RWPE1 (cell line): ENCODE measurements around the gene EEF1AKMT4.

Source experiments
- CTCF ChIA-PET: fragments of 350-600 bp; sonication (Branson Sonifier 250); formaldehyde crosslinking; extraction: SDS; loops from one replicate; lab custom pipeline; 2021; lab: Yijun Ruan, JAX
- POLR2A ChIA-PET: fragments of 400-600 bp; formaldehyde crosslinking; extraction: SDS; loops from one replicate; lab custom pipeline; 2020; ENCODE audit warnings: antibody characterized with exemption; ENCODE audit not compliant: low non-redundant PET; lab: Yijun Ruan, JAX
- DNase-seq: peaks from one replicate; pipeline ENCODE4 v3.0.0; 2012; ENCODE audit warnings: low spot score
- H3K27ac ChIP-seq: fragments of 450-650 bp; 2 replicates; pipeline ENCODE4 v1.5.1; 2017
- TF ChIP-seq, protein P1 (sequence below): fragments of 450-650 bp; conservative IDR thresholded peaks from 2 replicates; pipeline ENCODE4 v1.5.1; 2017; ENCODE audit warnings: low read depth, mild to moderate bottlenecking

The EEF1AKMT4 gene

DNA sequence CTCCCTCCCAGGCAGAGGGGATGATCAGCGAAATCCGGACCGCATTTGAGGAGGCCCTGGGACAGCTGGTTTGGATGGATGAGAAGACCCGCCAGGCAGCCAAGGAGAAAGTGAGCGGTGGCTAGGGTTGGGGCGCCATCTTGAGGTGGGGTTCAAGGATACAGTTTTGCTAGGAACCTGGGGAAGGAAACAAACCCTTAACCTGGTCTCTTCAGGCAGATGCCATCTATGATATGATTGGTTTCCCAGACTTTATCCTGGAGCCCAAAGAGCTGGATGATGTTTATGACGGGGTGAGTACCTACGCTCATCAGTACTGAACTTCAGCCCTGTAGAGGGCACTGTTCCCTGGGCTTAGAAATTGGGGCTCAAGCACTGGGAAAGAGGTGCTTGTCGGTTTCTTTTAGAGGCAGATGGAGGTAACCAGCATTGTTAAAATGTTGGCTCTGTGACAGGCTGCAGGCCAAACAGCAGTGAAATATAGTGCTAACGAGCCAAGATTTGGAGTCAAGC, 40.0 kb downstream of the EEF1AKMT4 start:
- TF ChIP-seq, protein P1, sequence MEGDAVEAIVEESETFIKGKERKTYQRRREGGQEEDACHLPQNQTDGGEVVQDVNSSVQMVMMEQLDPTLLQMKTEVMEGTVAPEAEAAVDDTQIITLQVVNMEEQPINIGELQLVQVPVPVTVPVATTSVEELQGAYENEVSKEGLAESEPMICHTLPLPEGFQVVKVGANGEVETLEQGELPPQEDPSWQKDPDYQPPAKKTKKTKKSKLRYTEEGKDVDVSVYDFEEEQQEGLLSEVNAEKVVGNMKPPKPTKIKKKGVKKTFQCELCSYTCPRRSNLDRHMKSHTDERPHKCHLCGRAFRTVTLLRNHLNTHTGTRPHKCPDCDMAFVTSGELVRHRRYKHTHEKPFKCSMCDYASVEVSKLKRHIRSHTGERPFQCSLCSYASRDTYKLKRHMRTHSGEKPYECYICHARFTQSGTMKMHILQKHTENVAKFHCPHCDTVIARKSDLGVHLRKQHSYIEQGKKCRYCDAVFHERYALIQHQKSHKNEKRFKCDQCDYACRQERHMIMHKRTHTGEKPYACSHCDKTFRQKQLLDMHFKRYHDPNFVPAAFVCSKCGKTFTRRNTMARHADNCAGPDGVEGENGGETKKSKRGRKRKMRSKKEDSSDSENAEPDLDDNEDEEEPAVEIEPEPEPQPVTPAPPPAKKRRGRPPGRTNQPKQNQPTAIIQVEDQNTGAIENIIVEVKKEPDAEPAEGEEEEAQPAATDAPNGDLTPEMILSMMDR = peak; percentile 74
- DNase-seq = peak; percentile 68
- CTCF ChIA-PET = interaction anchor here (0.6 to 1.6 kb wide), 12 partner anchors 9 to 1197 kb away, joined by 3 to 5 read pairs (median 4); partner anchors contain the start of genes CAMK2N2 and EEF1AKMT4
- H3K27ac ChIP-seq = no peak overlapping the region
- POLR2A ChIA-PET = no interaction called here

DNA sequence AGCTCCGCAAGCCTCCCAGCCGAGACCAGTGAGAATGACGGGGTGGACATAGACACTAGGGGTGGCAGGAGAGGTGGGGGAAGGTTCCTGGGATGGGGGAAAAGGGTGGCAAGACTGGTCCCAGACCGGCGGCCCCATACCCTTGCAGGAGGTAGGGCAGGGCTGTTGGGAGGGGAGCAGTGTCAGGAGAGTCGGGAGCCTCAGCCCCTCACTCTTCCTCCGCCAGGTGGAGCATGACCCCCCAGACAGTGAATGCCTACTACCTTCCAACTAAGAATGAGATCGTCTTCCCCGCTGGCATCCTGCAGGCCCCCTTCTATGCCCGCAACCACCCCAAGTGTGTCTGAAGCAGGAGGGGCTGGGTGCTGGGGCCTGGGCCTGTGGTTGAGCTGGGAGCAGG, 40.9 kb downstream of the EEF1AKMT4 start:
- POLR2A ChIA-PET = no interaction called here
- H3K27ac ChIP-seq = no peak overlapping the region
- TF ChIP-seq, protein P1 = no peak
- no peak for DNase-seq
- CTCF ChIA-PET = no interaction called here

DNA sequence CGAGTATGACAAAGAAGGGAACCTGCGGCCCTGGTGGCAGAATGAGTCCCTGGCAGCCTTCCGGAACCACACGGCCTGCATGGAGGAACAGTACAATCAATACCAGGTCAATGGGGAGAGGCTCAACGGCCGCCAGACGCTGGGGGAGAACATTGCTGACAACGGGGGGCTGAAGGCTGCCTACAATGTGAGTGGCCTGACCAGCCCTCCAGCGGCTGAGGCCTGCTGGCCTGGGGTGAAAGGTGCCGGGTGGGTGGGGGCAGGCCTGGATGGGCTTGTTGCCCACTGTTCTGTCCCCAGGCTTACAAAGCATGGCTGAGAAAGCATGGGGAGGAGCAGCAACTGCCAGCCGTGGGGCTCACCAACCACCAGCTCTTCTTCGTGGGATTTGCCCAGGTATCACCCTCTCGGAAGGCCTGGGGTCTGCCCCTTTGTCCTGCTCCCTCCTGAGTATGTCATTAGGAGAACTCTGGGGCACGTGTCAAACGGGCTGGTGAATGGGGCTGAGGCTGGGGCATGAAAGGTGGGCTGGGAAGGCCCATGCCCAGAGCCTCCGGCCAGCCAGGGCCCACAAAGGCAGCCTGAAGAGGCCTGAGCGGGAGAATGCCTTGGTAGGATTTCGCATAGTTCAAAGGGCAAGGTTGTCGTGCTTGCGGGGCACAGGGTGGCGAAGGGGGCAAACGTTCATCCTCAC, 41.7 kb downstream of the EEF1AKMT4 start:
- CTCF ChIA-PET = no interaction called here
- DNase-seq = no peak
- no peak overlapping the region for H3K27ac ChIP-seq
- POLR2A ChIA-PET = interaction anchor here (0.6 kb wide), 1 partner anchor 292 kb away, joined by 3 read pairs; no protein-coding TSS in a partner anchor
- TF ChIP-seq, protein P1 = no peak

DNA sequence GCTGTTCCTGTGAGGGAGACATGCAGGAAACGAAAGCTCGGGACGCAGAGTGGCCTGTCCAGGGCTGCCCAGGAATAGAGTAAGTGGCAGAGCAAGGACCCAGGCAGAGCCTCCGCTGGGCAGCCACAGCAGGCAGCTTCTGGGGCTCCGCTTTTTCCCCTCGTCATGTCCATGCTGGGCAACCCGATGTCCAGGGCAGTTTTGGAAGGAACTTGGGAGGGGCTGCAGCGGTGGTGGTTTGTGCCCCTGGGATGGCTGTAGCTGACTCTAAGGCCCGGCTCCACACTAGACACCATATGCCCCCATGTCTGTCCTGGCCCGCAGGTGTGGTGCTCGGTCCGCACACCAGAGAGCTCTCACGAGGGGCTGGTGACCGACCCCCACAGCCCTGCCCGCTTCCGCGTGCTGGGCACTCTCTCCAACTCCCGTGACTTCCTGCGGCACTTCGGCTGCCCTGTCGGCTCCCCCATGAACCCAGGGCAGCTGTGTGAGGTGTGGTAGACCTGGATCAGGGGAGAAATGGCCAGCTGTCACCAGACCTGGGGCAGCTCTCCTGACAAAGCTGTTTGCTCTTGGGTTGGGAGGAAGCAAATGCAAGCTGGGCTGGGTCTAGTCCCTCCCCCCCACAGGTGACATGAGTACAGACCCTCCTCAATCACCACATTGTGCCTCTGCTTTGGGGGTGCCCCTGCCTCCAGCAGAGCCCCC, 42.4 kb downstream of the EEF1AKMT4 start:
- DNase-seq = no peak
- TF ChIP-seq, protein P1 = no peak
- POLR2A ChIA-PET = interaction anchor here (0.6 kb wide), 1 partner anchor 291 kb away, joined by 3 read pairs; no protein-coding TSS in a partner anchor
- H3K27ac ChIP-seq = no peak overlapping the region
- CTCF ChIA-PET = no interaction called here

DNA sequence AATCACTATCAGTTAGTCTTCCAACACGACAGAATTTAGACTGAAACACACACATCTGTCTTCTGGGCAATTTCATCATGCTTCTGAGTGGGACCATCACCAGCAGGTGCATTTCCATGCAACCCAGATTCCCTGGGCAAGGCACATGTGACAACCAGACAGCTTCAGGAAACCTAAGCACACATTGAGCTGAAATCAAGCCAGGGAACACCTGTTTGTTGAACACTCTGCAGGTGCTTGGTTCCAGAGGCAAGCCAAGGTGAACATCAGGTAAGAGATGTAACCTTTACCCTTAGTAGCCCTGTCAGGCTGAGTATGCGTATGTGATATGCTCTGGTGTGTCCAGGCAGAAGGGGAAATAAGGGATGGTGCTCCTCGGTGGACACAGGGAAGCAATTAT, 46.3 kb downstream of the EEF1AKMT4 start:
- CTCF ChIA-PET = interaction anchor here (1.7 kb wide), 1 partner anchor 46 kb away, joined by 3 read pairs; no protein-coding TSS in a partner anchor
- POLR2A ChIA-PET = no interaction called here

DNA sequence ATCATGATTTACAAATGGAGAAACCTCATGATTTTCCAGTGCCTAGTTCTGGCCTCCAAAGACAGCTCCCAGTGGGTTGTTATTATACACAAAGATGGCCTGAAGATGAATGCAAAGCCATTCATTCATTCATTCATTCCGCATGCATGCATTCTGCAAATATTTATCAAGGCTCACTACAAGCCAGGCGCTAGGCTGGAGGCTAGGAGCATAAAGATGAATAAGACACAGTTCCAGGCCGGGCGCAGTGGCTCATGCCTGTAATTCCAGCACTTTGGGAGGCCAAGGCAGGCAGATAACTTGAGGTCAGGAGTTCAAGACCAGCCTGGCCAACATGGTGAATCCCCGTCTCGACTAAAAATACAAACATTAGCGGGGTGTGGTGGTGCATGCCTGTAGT, 47.1 kb downstream of the EEF1AKMT4 start:
- TF ChIP-seq, protein P1 = no peak
- no peak overlapping the region for H3K27ac ChIP-seq
- ChIA-PET CTCF (interaction anchor here (0.6 kb wide), 1 partner anchor 151 kb away, joined by 4 read pairs; no protein-coding TSS in a partner anchor), POLR2A (no interaction called here)
- DNase-seq = no peak

More for the DNA sequence above, 46.3 kb downstream of the EEF1AKMT4 start:
- TF ChIP-seq, protein P1 = no peak
- no peak for DNase-seq
- no peak overlapping the region for H3K27ac ChIP-seq
